ENCODE measurements around the gene LENEP.

The LENEP gene

DNA sequence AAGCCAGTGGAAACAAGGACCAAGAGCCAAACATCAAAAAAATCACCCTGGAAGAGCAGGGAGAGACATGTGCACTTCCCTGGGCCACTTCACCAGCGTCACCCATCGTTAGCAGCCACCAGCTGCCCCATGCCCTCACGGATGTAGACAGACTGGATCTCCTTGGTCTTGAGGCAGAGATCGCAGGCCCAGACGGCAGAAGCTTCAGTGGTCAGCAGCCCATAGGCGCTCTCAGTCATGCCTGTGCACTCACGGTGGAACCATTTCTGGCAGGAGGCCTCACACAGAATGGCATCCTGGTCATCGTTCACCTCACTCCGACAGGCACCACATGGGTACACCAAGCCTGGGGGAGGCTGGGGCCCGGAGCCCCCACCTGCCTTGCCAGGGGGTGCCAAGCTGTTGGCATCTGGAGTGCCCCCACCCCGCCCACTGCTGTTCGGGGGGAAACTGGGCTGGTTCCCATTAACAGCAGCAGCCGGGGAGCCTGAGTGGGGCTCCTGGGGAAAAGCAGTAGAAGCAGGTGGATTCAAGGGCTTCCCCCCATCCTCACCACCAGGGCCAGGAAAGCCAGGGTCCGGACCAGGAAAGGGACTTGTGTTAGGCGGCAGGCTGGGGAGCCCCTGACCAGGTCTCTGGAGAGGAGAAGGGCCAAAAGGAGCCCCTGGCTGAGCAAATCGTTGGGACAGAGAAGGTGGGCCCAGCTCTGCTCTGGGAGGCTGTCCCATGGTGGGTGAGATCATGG is 34.5 kb upstream of the LENEP start:
- Histone ChIP-seq H3K27me3 (replicated peaks; ENCODE audit: insufficient read depth, low read length) (no peaks in the 10 kb centered on the region), H2AFZ (ENCODE audit: low read length) (no peak overlapping the region), H3K9me2 (replicated peaks; ENCODE audit: insufficient read depth, low read length) (no peaks in the 10 kb centered on the region), H3K9me3 (replicated peaks; ENCODE audit: insufficient read depth, low read length) (no peaks in the 10 kb centered on the region), H3K79me2 (ENCODE audit: low read length) (peaks cover 66% of the 10 kb centered on the region), H3K4me1 (ENCODE audit: low read length) (peaks cover 39% of the 10 kb centered on the region), H3K36me3 (replicated peaks; ENCODE audit: insufficient read depth, low read length) (peaks cover 8% of the 10 kb centered on the region; the same call in 1 of the 2 replicates), H3K4me2 (ENCODE audit: low read depth, low read length) (no peak overlapping the region), H3K9ac (ENCODE audit: low read length) (no peak overlapping the region), H3K4me3 (ENCODE audit: low read length) (no peak overlapping the region), H3F3A (ENCODE audit: insufficient read depth, low read length) (peaks cover 71% of the 10 kb centered on the region), H3K27ac (ENCODE audit: low read length) (no peak overlapping the region), H4K20me1 (ENCODE audit: insufficient read depth, low read length) (no peaks in the 10 kb centered on the region)
- no peak for DNase-seq
- no peak for TF ChIP-seq EZH2 (optimal IDR thresholded peaks at IDR 0.05; ENCODE audit: low read depth, low read length)
- TF ChIP-seq EZH2phosphoT487 (IDR thresholded peaks at IDR 0.05; ENCODE audit: low read length): no peak
- TF ChIP-seq, protein P1, sequence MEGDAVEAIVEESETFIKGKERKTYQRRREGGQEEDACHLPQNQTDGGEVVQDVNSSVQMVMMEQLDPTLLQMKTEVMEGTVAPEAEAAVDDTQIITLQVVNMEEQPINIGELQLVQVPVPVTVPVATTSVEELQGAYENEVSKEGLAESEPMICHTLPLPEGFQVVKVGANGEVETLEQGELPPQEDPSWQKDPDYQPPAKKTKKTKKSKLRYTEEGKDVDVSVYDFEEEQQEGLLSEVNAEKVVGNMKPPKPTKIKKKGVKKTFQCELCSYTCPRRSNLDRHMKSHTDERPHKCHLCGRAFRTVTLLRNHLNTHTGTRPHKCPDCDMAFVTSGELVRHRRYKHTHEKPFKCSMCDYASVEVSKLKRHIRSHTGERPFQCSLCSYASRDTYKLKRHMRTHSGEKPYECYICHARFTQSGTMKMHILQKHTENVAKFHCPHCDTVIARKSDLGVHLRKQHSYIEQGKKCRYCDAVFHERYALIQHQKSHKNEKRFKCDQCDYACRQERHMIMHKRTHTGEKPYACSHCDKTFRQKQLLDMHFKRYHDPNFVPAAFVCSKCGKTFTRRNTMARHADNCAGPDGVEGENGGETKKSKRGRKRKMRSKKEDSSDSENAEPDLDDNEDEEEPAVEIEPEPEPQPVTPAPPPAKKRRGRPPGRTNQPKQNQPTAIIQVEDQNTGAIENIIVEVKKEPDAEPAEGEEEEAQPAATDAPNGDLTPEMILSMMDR (IDR thresholded peaks at IDR 0.05; ENCODE audit: low read length): no peak

DNA sequence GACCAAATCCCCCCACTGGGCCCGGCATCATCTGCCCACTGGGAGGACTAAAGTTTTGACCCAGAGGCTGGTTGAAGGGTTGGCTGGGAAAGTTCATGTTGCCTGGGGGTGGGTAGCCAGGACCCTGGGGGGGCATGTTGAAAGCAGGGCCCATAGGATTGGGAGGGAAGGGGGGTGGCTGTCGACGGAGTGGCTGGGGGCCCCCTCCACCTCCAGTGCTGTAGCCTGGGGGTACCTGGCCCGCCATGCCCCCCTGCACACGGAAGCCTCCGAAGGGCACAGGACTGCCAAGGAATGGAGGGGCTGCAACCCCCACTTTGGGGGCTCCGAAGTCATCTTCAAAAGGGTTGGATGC is 34.0 kb upstream of the LENEP start:
- Histone ChIP-seq H3K4me2 (ENCODE audit: low read depth, low read length) (no peak overlapping the region), H3K4me3 (ENCODE audit: low read length) (no peak overlapping the region), H4K20me1 (ENCODE audit: insufficient read depth, low read length) (no peaks in the 10 kb centered on the region), H3K27ac (ENCODE audit: low read length) (no peak overlapping the region), H3K27me3 (replicated peaks; ENCODE audit: insufficient read depth, low read length) (no peaks in the 10 kb centered on the region), H3K79me2 (ENCODE audit: low read length) (peaks cover 65% of the 10 kb centered on the region), H3F3A (ENCODE audit: insufficient read depth, low read length) (peaks cover 70% of the 10 kb centered on the region), H2AFZ (ENCODE audit: low read length) (no peak overlapping the region), H3K36me3 (replicated peaks; ENCODE audit: insufficient read depth, low read length) (peaks cover 8% of the 10 kb centered on the region; the same call in 1 of the 2 replicates), H3K9ac (ENCODE audit: low read length) (no peak overlapping the region), H3K9me3 (replicated peaks; ENCODE audit: insufficient read depth, low read length) (no peaks in the 10 kb centered on the region), H3K9me2 (replicated peaks; ENCODE audit: insufficient read depth, low read length) (no peaks in the 10 kb centered on the region), H3K4me1 (ENCODE audit: low read length) (peaks cover 35% of the 10 kb centered on the region)
- no peak for TF ChIP-seq EZH2phosphoT487 (IDR thresholded peaks at IDR 0.05; ENCODE audit: low read length)
- TF ChIP-seq, protein P1 (IDR thresholded peaks at IDR 0.05; ENCODE audit: low read length): no peak
- no peak for TF ChIP-seq EZH2 (optimal IDR thresholded peaks at IDR 0.05; ENCODE audit: low read depth, low read length)
- DNase-seq: no peak

DNA sequence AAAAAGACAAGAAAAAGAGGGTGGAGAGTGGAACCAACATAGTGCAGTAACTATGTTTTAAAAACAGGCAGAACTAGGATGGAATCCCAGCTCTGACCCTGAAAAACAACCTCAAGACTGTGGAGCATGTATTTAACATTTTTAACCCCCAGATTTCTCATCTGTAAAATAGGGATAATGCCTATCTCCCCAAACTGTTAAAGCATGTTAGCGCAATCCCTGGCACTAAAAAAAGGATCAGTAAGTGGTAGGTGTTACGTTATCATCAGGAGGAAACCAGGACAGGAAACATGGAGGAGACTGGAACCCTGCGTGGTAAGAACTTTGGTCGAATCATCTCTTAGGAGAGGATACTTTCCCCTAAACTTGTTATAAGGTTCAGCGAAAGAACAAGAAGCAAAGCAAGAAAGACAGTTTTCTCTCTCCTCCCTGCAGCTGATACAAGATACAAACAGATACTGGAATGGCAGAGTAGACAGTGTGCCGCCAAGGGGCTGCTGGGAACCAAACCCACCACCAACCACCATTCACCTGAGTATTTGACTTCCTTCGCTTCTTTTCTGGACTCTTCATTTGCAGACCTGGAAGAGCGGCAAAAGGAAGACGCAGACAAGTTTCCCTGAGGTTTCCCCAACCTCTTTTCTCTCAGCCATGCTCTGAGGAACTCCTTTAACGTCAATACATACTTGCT is 32.8 kb upstream of the LENEP start:
- Histone ChIP-seq H3K36me3 (replicated peaks; ENCODE audit: insufficient read depth, low read length) (peaks cover 8% of the 10 kb centered on the region), H3F3A (ENCODE audit: insufficient read depth, low read length) (peaks cover 63% of the 10 kb centered on the region), H3K9ac (ENCODE audit: low read length) (peak overlapping the region; percentile 99), H3K27me3 (replicated peaks; ENCODE audit: insufficient read depth, low read length) (no peaks in the 10 kb centered on the region), H3K79me2 (ENCODE audit: low read length) (peaks cover 69% of the 10 kb centered on the region), H3K9me2 (replicated peaks; ENCODE audit: insufficient read depth, low read length) (no peaks in the 10 kb centered on the region), H3K4me2 (ENCODE audit: low read depth, low read length) (peak overlapping the region; percentile 85), H3K4me3 (ENCODE audit: low read length) (peak overlapping the region; percentile 88), H3K27ac (ENCODE audit: low read length) (peak overlapping the region; percentile 91), H2AFZ (ENCODE audit: low read length) (no peak overlapping the region), H3K9me3 (replicated peaks; ENCODE audit: insufficient read depth, low read length) (no peaks in the 10 kb centered on the region), H4K20me1 (ENCODE audit: insufficient read depth, low read length) (no peaks in the 10 kb centered on the region), H3K4me1 (ENCODE audit: low read length) (peaks cover 26% of the 10 kb centered on the region)
- TF ChIP-seq, protein P1 (IDR thresholded peaks at IDR 0.05; ENCODE audit: low read length): no peak
- TF ChIP-seq EZH2phosphoT487 (IDR thresholded peaks at IDR 0.05; ENCODE audit: low read length): no peak
- no peak for TF ChIP-seq EZH2 (optimal IDR thresholded peaks at IDR 0.05; ENCODE audit: low read depth, low read length)
- DNase-seq: peak; percentile 31
